GM21447 (cell line): Measurements from ENCODE around the gene NRAP.

ENCODE experiments used
- ATAC-seq: cut with Tn5 transposase; IDR thresholded peaks from one replicate; pipeline ENCODE4 v1.9.1; 2021; ENCODE audit not compliant: unreplicated experiment

Gene NRAP

GRCh38 chr10:113643183-113643582 lies 20.7 kb downstream of the NRAP start:
- no peak for ATAC-seq

- ATAC-seq: no peak
Observed at GRCh38 chr10:113641702-113642101, 22.1 kb downstream of the NRAP start.

- ATAC-seq: no peak
Observed at GRCh38 chr10:113639966-113640365, 23.9 kb downstream of the NRAP start.

GRCh38 chr10:113631684-113632367 lies 32.0 kb downstream of the NRAP start:
- ATAC-seq: no peak

GRCh38 chr10:113630929-113631533 lies 32.8 kb downstream of the NRAP start:
- ATAC-seq: no peak

GRCh38 chr10:113628607-113629153 lies 35.2 kb downstream of the NRAP start:
- no peak for ATAC-seq

- ATAC-seq: no peak
Observed at GRCh38 chr10:113627836-113628235, 36.0 kb downstream of the NRAP start.

- ATAC-seq: no peak
Observed at GRCh38 chr10:113626809-113627355, 37.0 kb downstream of the NRAP start.

- ATAC-seq: no peak
Observed at GRCh38 chr10:113625461-113626186, 38.2 kb downstream of the NRAP start.

- no peak for ATAC-seq
Observed at GRCh38 chr10:113622831-113623230, 41.0 kb downstream of the NRAP start.

- no peak for ATAC-seq
Observed at GRCh38 chr10:113621799-113622198, 42.0 kb downstream of the NRAP start.

- ATAC-seq: no peak
Observed at GRCh38 chr10:113620936-113621335, 42.9 kb downstream of the NRAP start.

- ATAC-seq: no peak
Observed at GRCh38 chr10:113620511-113620910, 43.3 kb downstream of the NRAP start.

- ATAC-seq: no peak
Observed at GRCh38 chr10:113619401-113619800, 44.4 kb downstream of the NRAP start.

- no peak for ATAC-seq
Observed at GRCh38 chr10:113618338-113618737, 45.5 kb downstream of the NRAP start.

GRCh38 chr10:113617086-113617485 lies 46.8 kb downstream of the NRAP start:
- no peak for ATAC-seq

GRCh38 chr10:113616244-113617074 lies 47.4 kb downstream of the NRAP start:
- ATAC-seq: no peak

GRCh38 chr10:113613977-113614690 lies 49.7 kb downstream of the NRAP start:
- no peak for ATAC-seq

- no peak for ATAC-seq
Observed at GRCh38 chr10:113613427-113613826, 50.4 kb downstream of the NRAP start.

GRCh38 chr10:113612154-113612553 lies 51.7 kb downstream of the NRAP start:
- ATAC-seq: no peak
